Globus pallidus (tissue), 1 donor: ENCODE data around the gene FLVCR1.
"Not testable (repeated sequence)": the region's sequence is repeated elsewhere in the genome, so short reads cannot be mapped to it uniquely, and the experiment has no call there.

Experiments used
- DNase-seq: peaks from one replicate; pipeline ENCODE4 v3.0.0-alpha.2; 2015; ENCODE audit warnings: low spot score

The FLVCR1 gene

GRCh38 chr1:212860713-212861581 lies 2.9 kb downstream of the FLVCR1 start:
- DNase-seq, result no peak

DNA sequence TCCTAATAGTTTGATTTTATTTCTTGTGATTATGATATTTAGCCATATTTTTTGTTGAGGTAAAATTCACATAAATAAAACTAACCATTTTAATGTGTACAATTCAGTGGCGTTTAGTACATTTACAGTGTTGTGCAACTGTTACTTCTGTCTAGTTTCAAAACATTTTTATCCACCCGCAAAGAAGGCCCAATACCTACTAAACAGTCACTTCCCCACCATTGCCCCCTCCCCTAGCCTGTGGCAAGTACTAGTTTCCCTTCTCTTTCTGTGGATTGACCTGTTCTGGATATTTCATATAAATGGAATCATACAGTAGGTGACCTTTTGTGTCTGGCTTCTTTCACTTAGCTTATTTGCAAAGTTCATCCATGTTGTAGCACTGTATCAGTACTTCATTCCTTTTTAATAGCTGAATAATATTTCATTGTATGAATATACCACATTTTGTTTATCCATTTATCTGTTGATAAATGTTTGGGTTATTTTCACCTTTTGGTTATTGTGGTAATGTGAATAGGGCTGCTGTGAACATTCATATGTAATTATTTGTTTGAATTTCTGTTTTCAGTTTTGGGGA lies 4.1 kb downstream of the FLVCR1 start:
- DNase-seq, result no peak

DNA sequence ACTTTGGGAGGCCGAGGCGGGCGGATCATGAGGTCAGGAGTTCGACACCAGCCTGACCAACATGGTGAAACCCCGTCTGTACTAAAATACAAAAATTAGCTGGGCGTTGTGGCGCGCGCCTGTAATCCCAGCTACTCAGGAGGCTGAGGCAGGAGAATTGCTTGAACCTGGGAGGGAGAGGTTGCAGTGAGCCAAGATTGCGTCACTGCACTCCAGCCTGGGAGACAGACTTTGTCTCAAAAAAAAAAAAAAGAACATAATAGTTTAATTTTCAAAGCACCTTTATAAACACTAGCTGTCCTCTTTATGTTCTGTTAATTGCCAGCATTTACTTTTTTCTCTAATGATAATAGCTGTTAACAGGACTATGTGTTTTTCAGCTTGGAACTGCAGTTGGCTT lies 5.3 kb downstream of the FLVCR1 start:
- not testable (repeated sequence) for DNase-seq

DNA sequence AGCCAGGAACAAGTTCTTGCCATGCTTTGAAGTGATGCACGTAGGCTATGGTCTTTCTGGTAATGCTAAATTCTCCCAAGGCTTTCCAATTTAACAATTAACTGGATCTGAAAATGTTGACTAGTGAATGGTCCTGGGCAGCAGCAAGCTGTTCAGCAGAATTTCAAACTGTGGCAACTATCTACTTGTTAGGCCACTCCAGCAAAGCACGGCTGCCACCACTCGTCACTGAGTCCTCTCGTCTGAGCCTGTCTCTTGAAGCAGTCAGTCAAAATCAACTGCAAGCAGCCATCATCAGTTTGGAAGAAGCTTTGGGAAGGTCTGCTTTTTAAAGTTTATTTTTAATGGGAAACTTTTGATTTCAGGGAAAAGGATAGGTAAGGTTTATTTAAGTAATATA lies 6.1 kb downstream of the FLVCR1 start:
- DNase-seq, result no peak

- DNase-seq, result no peak
Observed at GRCh38 chr1:212867192-212867591, 9.1 kb downstream of the FLVCR1 start.

GRCh38 chr1:212871976-212872375 lies 13.9 kb downstream of the FLVCR1 start:
- DNase-seq, result no peak

GRCh38 chr1:212873518-212873917 lies 15.4 kb downstream of the FLVCR1 start:
- no peak for DNase-seq

- no peak for DNase-seq
Observed at GRCh38 chr1:212878418-212878817, 20.3 kb downstream of the FLVCR1 start.

GRCh38 chr1:212879947-212880690 lies 22.0 kb downstream of the FLVCR1 start:
- DNase-seq, result no peak

- no peak for DNase-seq
Observed at GRCh38 chr1:212884592-212884991, 26.5 kb downstream of the FLVCR1 start.

DNA sequence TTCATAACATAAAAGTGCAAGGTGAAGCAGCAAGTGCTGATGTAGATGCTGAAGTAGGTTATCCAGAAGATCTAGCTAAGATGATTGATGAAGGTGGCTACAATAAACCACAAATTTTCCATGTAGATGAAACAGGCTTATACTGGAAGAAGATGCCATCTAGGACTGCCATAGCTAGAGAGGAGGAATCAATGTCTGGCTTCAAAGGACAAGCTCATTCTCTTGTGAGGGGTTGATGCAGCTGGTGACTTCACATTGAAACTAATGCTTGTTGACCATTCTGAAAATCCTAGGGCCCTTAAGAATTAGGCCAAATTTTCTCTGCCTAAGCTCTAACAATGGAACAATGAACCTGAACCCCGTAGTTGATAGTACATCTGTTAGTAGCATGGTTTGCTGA lies 34.0 kb downstream of the FLVCR1 start:
- no peak for DNase-seq

- no peak for DNase-seq
Observed at GRCh38 chr1:212899845-212900244, 41.8 kb downstream of the FLVCR1 start.

- no peak for DNase-seq
Observed at GRCh38 chr1:212901290-212901689, 43.2 kb downstream of the FLVCR1 start.

DNA sequence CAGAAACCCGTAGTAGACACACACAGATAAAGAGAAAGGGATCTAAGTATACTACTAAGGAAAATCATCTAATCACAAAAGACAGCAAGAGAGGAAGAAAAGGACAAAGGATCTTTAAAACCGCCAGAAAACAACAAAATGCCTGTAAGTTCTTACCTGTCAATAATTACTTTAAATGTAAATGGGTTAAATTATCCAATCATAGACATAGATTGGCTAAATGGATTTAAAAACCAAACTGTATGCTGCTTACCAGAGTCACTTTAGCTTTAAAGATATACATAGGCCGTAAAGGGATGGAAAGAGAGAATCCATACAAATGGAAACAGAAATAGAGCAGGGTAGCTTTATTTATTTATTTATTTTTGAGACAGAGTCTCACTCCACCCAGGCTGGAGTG lies 44.0 kb downstream of the FLVCR1 start:
- DNase-seq, result no peak

DNA sequence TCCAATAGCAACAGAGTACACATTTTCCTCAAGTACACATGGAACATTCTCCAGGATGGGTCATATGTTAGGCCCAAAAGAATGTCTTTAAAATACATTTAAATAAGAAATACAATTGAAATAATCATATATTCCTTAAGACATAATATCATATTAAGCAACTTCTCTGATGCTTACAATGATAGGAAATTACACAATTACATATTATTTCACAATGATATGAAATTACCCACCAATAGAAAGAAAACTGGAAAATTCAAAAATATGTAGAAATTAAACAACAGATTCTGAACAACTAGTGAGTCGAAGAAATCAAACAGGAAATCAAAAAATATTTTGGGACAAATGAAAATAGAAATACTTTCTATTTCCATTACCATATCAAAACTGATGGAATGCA lies 45.6 kb downstream of the FLVCR1 start:
- no peak for DNase-seq

DNA sequence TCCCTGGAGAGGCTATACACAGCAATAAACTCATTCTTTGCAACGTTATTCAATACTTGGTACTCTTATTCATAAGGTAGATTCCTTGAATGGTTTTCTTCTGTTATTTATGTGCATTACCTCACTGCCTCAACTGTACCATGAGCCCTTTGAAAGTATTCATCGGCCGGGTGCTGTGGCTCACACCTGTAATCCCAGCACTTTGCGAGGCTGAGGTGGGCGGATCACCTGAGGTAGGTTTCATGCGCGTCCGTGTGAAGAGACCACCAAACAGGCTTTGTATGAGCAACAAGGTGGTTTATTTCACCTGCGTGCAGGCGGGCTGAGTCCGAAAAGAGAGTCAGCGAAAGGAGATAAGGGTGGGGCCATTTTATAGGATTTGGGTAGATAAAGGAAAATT lies 50.0 kb downstream of the FLVCR1 start:
- not testable (repeated sequence) for DNase-seq

DNA sequence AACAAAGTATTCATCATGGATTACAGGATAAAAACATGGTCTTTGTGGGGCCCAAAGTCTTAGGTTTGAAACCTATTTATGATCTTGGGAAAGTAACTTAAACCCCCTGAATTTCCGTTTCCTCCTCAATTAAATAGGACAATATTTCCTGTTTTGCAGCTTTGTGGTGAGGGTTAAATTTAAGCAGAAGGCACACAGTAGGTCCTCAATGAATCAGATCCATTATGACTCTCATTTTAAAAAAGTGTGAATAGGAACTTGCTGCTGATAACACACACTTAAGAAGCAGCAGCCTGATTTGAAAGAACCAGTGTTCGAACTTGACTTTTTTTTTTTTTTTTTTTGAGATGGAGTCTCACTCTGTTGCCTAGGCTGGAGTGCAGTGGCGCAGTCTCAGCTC lies 50.9 kb downstream of the FLVCR1 start:
- no peak for DNase-seq

- DNase-seq, result no peak
Observed at GRCh38 chr1:212909652-212910063, 51.6 kb downstream of the FLVCR1 start.

DNA sequence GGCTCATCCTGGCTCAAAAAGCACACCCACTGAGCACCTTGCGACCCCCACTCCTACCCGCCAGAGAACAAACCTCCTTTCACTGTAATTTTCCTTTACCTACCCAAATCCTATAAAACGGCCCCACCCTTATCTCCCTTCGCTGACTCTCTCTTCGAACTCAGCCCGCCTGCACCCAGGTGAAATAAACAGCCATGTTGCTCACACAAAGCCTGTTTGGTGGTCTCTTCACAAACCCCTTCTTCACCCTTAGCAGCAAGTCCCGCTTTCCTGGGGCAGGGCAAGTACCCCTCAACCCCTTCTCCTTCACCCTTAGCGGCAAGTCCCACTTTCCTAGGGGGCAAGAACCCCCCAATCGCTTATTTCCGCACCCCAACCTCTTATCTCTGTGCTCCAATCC lies 52.1 kb downstream of the FLVCR1 start:
- not testable (repeated sequence) for DNase-seq

- not testable (repeated sequence) for DNase-seq
Observed at GRCh38 chr1:212913638-212914037, 55.6 kb downstream of the FLVCR1 start.

DNA sequence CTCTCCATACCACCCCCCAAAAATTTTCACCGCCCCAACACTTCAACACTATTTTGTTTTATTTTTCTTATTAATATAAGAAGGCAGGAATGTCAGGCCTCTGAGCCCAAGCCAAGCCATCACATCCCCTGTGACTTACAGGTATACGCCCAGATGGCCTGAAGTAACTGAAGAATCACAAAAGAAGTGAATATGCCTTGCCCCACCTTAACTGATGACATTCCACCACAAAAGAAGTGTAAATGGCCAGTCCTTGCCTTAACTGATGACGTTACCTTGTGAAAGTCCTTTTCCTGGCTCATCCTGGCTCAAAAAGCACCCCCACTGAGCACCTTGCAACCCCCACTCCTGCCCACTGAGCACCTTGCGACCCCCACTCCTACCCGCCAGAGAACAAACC lies 56.0 kb downstream of the FLVCR1 start:
- DNase-seq, result not testable (repeated sequence)

DNA sequence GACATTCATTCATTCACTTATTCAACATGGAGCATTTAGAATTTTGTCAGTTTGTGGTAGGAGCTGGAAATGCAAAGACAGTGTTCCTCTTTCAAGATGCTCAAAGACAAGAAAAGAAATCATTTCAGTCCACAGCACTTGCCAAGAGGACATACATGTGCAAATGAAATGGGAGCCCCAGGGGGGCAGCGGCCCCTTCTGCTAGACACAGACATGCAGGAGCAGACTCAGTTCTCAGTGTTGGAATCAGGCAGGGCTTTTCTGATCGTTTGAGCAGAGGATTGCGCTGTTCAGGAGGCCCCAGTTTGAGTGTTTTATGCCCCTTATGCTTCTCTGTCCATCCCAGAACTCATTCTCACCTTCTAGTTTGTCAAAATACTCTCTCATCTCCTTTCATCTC lies 56.7 kb downstream of the FLVCR1 start:
- DNase-seq, result no peak
